K562 (cell line): ENCODE results near the gene EPHB3. TPM values are rescaled to one million over a fixed set of nuclear protein-coding genes. Genes with fewer than 3 reads are reported as not detected.

Experiments
- CEBPG ChIP-seq, 3 experiments: fragments of 200-800 bp in 1 of 3; sonication (Bioruptor generic) in 1 of 3; sonication (generic) in 1 of 3; formaldehyde crosslinking in 1 of 3; IDR thresholded peaks in 2 of 3; conservative IDR thresholded peaks in 1 of 3; 2 replicates each; pipeline versions ENCODE4 v1.6.1 to v1.8.0; 2016 to 2022; ENCODE audit warnings: missing compliant biosample characterization in 2 of 3, missing genetic modification characterization in 2 of 3, mild to moderate bottlenecking in 1 of 3, missing genetic modification reagents in 1 of 3
- KDM5B ChIP-seq: fragments of 200-600 bp; sonication (generic); IDR thresholded peaks from 2 replicates; pipeline ENCODE4 v1.6.1; 2012; ENCODE audit warnings: low read depth, mild to moderate bottlenecking, moderate library complexity, low read length, control low read depth, inconsistent platforms; ENCODE audit not compliant: insufficient replicate concordance
- POLR3A ChIP-seq: IDR thresholded peaks from 2 replicates; pipeline ENCODE4 v1.6.1; 2011; ENCODE audit warnings: borderline replicate concordance, mild to moderate bottlenecking, moderate library complexity; ENCODE audit not compliant: insufficient read length, insufficient read depth; ENCODE audit errors: extremely low read depth
- polyA plus RNA-seq, 8 experiments: library from polyadenylated mRNA; depleted of rRNA in 4 of 8; stranded (reverse) in 5 of 8; unstranded in 3 of 8; fragments of >200 nt; fragmentation: Nextera tagmentation in 2 of 8; fragmentation: Illumina TruSeq in 1 of 8; extraction: Ambion mirVana in 2 of 8; extraction: Trizol in 1 of 8; gene quantifications; 2 replicates each; pipeline versions ENCODE4 v1.2.1 to v1.2.3, GENCODE V29; 2011 to 2014; ENCODE audit warnings: inconsistent platforms in 1 of 8, missing spikeins in 1 of 8
- total RNA-seq, 7 experiments: library from RNA; depleted of rRNA in 6 of 7; stranded (reverse); fragments of >200 nt in 6 of 7; fragmentation: Illumina TruSeq in 2 of 7; extraction: Trizol in 2 of 7; gene quantifications; 2 replicates each; pipeline versions ENCODE4 v1.2.1 to v1.2.3, GENCODE V29; 2011 to 2021; ENCODE audit warnings: low replicate concordance in 1 of 7
- TF ChIP-seq, protein P1 (sequence below): sonication (generic); formaldehyde crosslinking; IDR thresholded peaks from 2 replicates; pipeline ENCODE4 v1.8.1; 2023; ENCODE audit warnings: mild to moderate bottlenecking, missing genetic modification reagents
- TF ChIP-seq, protein P2 (sequence below): fragments of 250-450 bp; sonication (Bioruptor Pico); IDR thresholded peaks from 2 replicates; pipeline ENCODE4 v1.4.0; 2020; ENCODE audit warnings: mild to moderate bottlenecking, moderate library complexity, borderline replicate concordance
- TF ChIP-seq, protein P3 (sequence below): fragments of 450-650 bp; conservative IDR thresholded peaks from 2 replicates; pipeline ENCODE4 v1.6.1; 2016; ENCODE audit warnings: missing genetic modification characterization, low read depth, mild to moderate bottlenecking, missing compliant biosample characterization, moderate library complexity
- TF ChIP-seq, protein P4 (sequence below): fragments of 450-650 bp; formaldehyde crosslinking; IDR thresholded peaks from 2 replicates; pipeline ENCODE4 v1.4.0; 2020; ENCODE audit warnings: mild to moderate bottlenecking, moderate library complexity

EPHB3 gene
- total and polyA plus RNA-seq, 9 of the 15 experiments (the other 6 are each of a cell fraction or from before 2014, with no cell fraction given), result not detected

DNA sequence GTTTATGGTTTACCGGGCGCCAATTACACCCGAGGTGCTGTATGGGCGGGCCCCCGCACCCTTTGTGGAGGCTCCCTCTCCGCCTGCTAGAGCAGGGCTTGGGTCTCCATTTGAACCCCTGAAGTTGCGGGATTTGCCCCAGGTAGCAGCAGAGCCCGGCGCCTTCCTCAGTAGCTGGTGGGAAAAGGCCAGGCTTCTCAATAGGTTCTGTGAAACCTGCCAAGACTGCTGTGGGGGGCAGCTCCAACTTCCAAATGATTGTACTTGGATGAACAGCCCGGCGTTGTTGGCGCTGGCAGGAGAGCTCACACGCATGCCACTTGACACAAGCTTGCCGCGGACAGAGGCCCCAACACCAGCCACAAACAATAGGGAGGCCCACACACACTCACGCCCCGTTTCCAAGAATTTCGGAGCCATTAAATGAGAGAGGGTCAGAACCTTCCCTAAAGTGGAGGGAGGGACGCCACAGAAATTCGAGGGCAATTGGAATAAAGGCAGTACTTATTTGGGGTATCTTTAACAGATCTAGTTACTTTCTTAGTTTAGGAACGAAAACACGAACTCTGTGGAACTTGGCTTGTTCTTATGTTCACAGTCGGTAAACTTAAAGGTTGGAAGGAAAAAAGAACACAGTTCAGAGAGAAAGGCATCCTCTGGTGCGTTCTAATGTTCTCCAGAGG is 1.4 kb downstream of the EPHB3 start (continued):
- TF ChIP-seq, protein P1, sequence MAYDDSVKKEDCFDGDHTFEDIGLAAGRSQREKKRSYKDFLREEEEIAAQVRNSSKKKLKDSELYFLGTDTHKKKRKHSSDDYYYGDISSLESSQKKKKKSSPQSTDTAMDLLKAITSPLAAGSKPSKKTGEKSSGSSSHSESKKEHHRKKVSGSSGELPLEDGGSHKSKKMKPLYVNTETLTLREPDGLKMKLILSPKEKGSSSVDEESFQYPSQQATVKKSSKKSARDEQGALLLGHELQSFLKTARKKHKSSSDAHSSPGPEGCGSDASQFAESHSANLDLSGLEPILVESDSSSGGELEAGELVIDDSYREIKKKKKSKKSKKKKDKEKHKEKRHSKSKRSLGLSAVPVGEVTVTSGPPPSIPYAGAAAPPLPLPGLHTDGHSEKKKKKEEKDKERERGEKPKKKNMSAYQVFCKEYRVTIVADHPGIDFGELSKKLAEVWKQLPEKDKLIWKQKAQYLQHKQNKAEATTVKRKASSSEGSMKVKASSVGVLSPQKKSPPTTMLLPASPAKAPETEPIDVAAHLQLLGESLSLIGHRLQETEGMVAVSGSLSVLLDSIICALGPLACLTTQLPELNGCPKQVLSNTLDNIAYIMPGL (CRISPR knock-in tag), result no peak
- TF ChIP-seq, protein P2, sequence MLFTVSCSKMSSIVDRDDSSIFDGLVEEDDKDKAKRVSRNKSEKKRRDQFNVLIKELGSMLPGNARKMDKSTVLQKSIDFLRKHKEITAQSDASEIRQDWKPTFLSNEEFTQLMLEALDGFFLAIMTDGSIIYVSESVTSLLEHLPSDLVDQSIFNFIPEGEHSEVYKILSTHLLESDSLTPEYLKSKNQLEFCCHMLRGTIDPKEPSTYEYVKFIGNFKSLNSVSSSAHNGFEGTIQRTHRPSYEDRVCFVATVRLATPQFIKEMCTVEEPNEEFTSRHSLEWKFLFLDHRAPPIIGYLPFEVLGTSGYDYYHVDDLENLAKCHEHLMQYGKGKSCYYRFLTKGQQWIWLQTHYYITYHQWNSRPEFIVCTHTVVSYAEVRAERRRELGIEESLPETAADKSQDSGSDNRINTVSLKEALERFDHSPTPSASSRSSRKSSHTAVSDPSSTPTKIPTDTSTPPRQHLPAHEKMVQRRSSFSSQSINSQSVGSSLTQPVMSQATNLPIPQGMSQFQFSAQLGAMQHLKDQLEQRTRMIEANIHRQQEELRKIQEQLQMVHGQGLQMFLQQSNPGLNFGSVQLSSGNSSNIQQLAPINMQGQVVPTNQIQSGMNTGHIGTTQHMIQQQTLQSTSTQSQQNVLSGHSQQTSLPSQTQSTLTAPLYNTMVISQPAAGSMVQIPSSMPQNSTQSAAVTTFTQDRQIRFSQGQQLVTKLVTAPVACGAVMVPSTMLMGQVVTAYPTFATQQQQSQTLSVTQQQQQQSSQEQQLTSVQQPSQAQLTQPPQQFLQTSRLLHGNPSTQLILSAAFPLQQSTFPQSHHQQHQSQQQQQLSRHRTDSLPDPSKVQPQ (CRISPR knock-in tag), result no peak
- TF ChIP-seq, protein P3, sequence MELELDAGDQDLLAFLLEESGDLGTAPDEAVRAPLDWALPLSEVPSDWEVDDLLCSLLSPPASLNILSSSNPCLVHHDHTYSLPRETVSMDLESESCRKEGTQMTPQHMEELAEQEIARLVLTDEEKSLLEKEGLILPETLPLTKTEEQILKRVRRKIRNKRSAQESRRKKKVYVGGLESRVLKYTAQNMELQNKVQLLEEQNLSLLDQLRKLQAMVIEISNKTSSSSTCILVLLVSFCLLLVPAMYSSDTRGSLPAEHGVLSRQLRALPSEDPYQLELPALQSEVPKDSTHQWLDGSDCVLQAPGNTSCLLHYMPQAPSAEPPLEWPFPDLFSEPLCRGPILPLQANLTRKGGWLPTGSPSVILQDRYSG (tag), result no peak
- TF ChIP-seq KDM5B (no peak), POLR3A (no peak), CEBPG (CRISPR knock-in tag; IDR thresholded peaks at IDR 0.05) (no peak), CEBPG (tag; conservative IDR thresholded peaks at IDR 0.05 in 1 of 2, IDR thresholded peaks at IDR 0.05 in 1 of 2) (no peak)
- TF ChIP-seq, protein P4, sequence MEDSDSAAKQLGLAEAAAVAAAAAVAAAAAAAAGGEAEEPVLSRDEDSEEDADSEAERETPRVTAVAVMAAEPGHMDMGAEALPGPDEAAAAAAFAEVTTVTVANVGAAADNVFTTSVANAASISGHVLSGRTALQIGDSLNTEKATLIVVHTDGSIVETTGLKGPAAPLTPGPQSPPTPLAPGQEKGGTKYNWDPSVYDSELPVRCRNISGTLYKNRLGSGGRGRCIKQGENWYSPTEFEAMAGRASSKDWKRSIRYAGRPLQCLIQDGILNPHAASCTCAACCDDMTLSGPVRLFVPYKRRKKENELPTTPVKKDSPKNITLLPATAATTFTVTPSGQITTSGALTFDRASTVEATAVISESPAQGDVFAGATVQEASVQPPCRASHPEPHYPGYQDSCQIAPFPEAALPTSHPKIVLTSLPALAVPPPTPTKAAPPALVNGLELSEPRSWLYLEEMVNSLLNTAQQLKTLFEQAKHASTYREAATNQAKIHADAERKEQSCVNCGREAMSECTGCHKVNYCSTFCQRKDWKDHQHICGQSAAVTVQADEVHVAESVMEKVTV (CRISPR knock-in tag), result no peak
